Measurements from ENCODE around the gene FES.

DNA sequence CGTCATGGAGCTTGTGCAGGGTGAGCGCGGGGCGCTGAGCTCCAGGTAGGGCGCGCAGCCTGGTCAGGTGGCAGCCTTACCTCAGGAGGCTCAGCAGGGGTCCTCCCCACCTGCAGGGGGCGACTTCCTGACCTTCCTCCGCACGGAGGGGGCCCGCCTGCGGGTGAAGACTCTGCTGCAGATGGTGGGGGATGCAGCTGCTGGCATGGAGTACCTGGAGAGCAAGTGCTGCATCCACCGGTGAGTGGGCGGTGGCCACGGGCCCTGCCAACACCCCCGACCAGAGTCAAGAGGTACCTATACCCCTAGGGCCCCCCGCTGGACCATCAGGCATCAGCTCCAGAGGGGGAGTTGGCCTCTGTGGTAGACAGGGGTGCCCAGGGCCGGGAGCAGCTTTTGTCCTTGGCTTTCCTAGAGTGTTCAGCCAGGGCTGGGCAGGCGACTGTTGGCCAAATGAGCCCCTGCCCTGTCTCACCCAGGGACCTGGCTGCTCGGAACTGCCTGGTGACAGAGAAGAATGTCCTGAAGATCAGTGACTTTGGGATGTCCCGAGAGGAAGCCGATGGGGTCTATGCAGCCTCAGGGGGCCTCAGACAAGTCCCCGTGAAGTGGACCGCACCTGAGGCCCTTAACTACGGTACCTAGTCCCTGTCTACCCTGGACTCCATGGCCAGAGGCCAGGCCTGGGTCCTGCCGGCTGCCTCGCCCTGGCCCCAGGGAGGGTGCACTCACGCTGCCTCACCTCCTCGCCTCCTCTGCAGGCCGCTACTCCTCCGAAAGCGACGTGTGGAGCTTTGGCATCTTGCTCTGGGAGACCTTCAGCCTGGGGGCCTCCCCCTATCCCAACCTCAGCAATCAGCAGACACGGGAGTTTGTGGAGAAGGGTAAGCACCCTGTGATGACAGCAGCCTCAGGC, 9.1 kb downstream of the FES start:
- TF ChIP-seq, protein P1, sequence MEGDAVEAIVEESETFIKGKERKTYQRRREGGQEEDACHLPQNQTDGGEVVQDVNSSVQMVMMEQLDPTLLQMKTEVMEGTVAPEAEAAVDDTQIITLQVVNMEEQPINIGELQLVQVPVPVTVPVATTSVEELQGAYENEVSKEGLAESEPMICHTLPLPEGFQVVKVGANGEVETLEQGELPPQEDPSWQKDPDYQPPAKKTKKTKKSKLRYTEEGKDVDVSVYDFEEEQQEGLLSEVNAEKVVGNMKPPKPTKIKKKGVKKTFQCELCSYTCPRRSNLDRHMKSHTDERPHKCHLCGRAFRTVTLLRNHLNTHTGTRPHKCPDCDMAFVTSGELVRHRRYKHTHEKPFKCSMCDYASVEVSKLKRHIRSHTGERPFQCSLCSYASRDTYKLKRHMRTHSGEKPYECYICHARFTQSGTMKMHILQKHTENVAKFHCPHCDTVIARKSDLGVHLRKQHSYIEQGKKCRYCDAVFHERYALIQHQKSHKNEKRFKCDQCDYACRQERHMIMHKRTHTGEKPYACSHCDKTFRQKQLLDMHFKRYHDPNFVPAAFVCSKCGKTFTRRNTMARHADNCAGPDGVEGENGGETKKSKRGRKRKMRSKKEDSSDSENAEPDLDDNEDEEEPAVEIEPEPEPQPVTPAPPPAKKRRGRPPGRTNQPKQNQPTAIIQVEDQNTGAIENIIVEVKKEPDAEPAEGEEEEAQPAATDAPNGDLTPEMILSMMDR (conservative IDR thresholded peaks at IDR 0.05; ENCODE audit: low read length): peak; percentile 80
- no peak for TF ChIP-seq EZH2phosphoT487 (IDR thresholded peaks at IDR 0.05; ENCODE audit: borderline replicate concordance, low read depth, low read length)

Data from OCI-LY7 (cell line).